ENCODE data around the gene ZDHHC6.

The ZDHHC6 gene

GRCh38 chr10:112434988-112435619 lies 11.6 kb downstream of the ZDHHC6 start:
- H3K27ac ChIP-seq (replicated peaks) = no peak overlapping the region
- no peak for DNase-seq (ENCODE audit: low read depth in 1 of 2, low spot score in 1 of 2)

DNA sequence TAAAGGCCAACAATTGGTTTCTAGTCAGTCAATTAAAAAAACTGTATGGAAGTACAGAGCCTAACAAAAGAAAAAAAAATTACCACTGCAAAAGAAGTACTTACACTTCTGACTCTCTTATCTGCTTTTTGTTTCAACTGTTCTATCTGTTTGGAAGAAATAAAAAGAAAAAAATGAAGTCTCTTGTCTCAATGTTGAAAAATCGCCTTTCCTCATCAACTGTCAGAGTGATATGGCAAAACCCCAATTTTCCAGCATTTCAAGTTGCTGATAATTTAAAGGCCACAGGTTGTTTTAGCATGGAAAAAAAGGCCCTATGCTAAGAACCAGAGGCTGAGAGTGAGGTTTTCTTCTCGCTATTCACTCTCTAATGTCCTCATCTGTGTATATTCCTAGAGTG lies 13.6 kb downstream of the ZDHHC6 start:
- TF ChIP-seq GABPA (IDR thresholded peaks at IDR 0.05; ENCODE audit: low read depth) (no peak), CTCF (IDR thresholded peaks at IDR 0.05; ENCODE audit: insufficient read depth, low read length) (no peak), SPI1 (IDR thresholded peaks at IDR 0.05; ENCODE audit: borderline replicate concordance, low read depth) (no peak), POLR2AphosphoS5 (IDR thresholded peaks at IDR 0.05; ENCODE audit: low read depth) (no peak), REST (IDR thresholded peaks at IDR 0.05; ENCODE audit: insufficient replicate concordance, low read depth) (no peak)
- no peaks in the 10 kb centered on the region for H3K27me3 ChIP-seq (ENCODE audit: insufficient read depth, poor library complexity, severe bottlenecking)
- no peak overlapping the region for H3K27ac ChIP-seq (replicated peaks)
- DNase-seq (ENCODE audit: low read depth in 1 of 2, low spot score in 1 of 2) = no peak
- no peak overlapping the region for H3K4me3 ChIP-seq (replicated peaks; ENCODE audit: insufficient read depth, low read length)

More at GRCh38 chr10:112434988-112435619, 11.6 kb downstream of the ZDHHC6 start:
- Histone ChIP-seq H3K4me3 (replicated peaks; ENCODE audit: insufficient read depth, low read length) (no peak overlapping the region), H3K27me3 (ENCODE audit: insufficient read depth, poor library complexity, severe bottlenecking) (no peaks in the 10 kb centered on the region)
- no peak for TF ChIP-seq SPI1 (IDR thresholded peaks at IDR 0.05; ENCODE audit: borderline replicate concordance, low read depth)
- TF ChIP-seq GABPA (IDR thresholded peaks at IDR 0.05; ENCODE audit: low read depth) = no peak
- TF ChIP-seq CTCF (IDR thresholded peaks at IDR 0.05; ENCODE audit: insufficient read depth, low read length) = no peak
- no peak for TF ChIP-seq REST (IDR thresholded peaks at IDR 0.05; ENCODE audit: insufficient replicate concordance, low read depth)
- no peak for TF ChIP-seq POLR2AphosphoS5 (IDR thresholded peaks at IDR 0.05; ENCODE audit: low read depth)

GRCh38 chr10:112429654-112430230 lies 17.0 kb downstream of the ZDHHC6 start:
- DNase-seq (ENCODE audit: low read depth in 1 of 2, low spot score in 1 of 2) = no peak
- Histone ChIP-seq H3K27me3 (ENCODE audit: insufficient read depth, poor library complexity, severe bottlenecking) (no peaks in the 10 kb centered on the region), H3K4me3 (replicated peaks; ENCODE audit: insufficient read depth, low read length) (no peak overlapping the region), H3K27ac (replicated peaks) (no peak overlapping the region)
- TF ChIP-seq REST (IDR thresholded peaks at IDR 0.05; ENCODE audit: insufficient replicate concordance, low read depth) (no peak), POLR2AphosphoS5 (IDR thresholded peaks at IDR 0.05; ENCODE audit: low read depth) (no peak), SPI1 (IDR thresholded peaks at IDR 0.05; ENCODE audit: borderline replicate concordance, low read depth) (no peak), CTCF (IDR thresholded peaks at IDR 0.05; ENCODE audit: insufficient read depth, low read length) (no peak), GABPA (IDR thresholded peaks at IDR 0.05; ENCODE audit: low read depth) (no peak)

Data from HL-60 (cell line).